Gastroesophageal sphincter (tissue), 3 donors: Measurements from ENCODE around the gene MVD.

Experiments used
- CTCF ChIP-seq, 4 experiments: fragments of 200-600 bp in 2 of 4; fragments of 450-650 bp in 2 of 4; sonication (generic) in 1 of 4; IDR thresholded peaks; one replicate each; pipeline ENCODE4 v1.5.1; 2017 to 2019; ENCODE audit warnings: antibody characterized with exemption in 4 of 4, mild to moderate bottlenecking in 2 of 4, moderate library complexity in 2 of 4
- EP300 ChIP-seq: sonication (generic); formaldehyde crosslinking; IDR thresholded peaks from one replicate; pipeline ENCODE4 v1.6.1; 2017; ENCODE audit warnings: antibody characterized with exemption, mild to moderate bottlenecking
- POLR2A ChIP-seq, 2 donors: fragments of 450-650 bp; IDR thresholded peaks; one replicate each; pipeline ENCODE4 v1.6.1; 2017; ENCODE audit warnings: antibody characterized with exemption in 2 of 2, mild to moderate bottlenecking in 2 of 2, moderate library complexity in 1 of 2
- POLR2AphosphoS5 ChIP-seq: sonication (generic); formaldehyde crosslinking; IDR thresholded peaks from one replicate; pipeline ENCODE4 v1.6.1; 2017; ENCODE audit warnings: antibody characterized with exemption

GRCh38 chr16:88695753-88696152, 32.9 kb upstream of the MVD start:
- TF ChIP-seq POLR2AphosphoS5 (no peak), CTCF (IDR thresholded peaks at IDR 0.05) (no peak), EP300 (no peak), POLR2A (IDR thresholded peaks at IDR 0.05) (no peak)
